ENCODE data around the gene COL1A1.

Gene COL1A1

GRCh38 chr17:50144845-50145531 lies 56.4 kb downstream of the COL1A1 start:
- H3K4me1 ChIP-seq (ENCODE audit: insufficient read depth, low read length) = peaks cover 33% of the 10 kb centered on the region
- H3K9me3 ChIP-seq (ENCODE audit: low read length) = no peaks in the 10 kb centered on the region
- H3K36me3 ChIP-seq (ENCODE audit: insufficient read depth, low read length) = peaks cover 43% of the 10 kb centered on the region
- H2AFZ ChIP-seq (ENCODE audit: low read depth, low read length) = no peak overlapping the region
- H3K4me3 ChIP-seq (ENCODE audit: low read length) = no peak overlapping the region
- H3K27me3 ChIP-seq (ENCODE audit: insufficient read depth, low read length) = no peaks in the 10 kb centered on the region

- Histone ChIP-seq H3K4me1 (ENCODE audit: insufficient read depth, low read length) (peaks cover 29% of the 10 kb centered on the region), H3K27me3 (ENCODE audit: insufficient read depth, low read length) (no peaks in the 10 kb centered on the region), H3K9me3 (ENCODE audit: low read length) (no peaks in the 10 kb centered on the region), H3K4me3 (ENCODE audit: low read length) (no peak overlapping the region), H2AFZ (ENCODE audit: low read depth, low read length) (no peak overlapping the region), H3K36me3 (ENCODE audit: insufficient read depth, low read length) (peaks cover 48% of the 10 kb centered on the region)
Observed at GRCh38 chr17:50144355-50144754, 57.1 kb downstream of the COL1A1 start.

- Histone ChIP-seq H3K4me1 (ENCODE audit: insufficient read depth, low read length) (peaks cover 23% of the 10 kb centered on the region), H3K27me3 (ENCODE audit: insufficient read depth, low read length) (no peaks in the 10 kb centered on the region), H3K9me3 (ENCODE audit: low read length) (no peaks in the 10 kb centered on the region), H3K4me3 (ENCODE audit: low read length) (no peak overlapping the region), H3K36me3 (ENCODE audit: insufficient read depth, low read length) (peaks cover 55% of the 10 kb centered on the region), H2AFZ (ENCODE audit: low read depth, low read length) (no peak overlapping the region)
Observed at GRCh38 chr17:50143461-50144176, 57.8 kb downstream of the COL1A1 start.

- no peaks in the 10 kb centered on the region for H3K9me3 ChIP-seq (ENCODE audit: low read length)
- no peak overlapping the region for H3K4me3 ChIP-seq (ENCODE audit: low read length)
- no peak overlapping the region for H2AFZ ChIP-seq (ENCODE audit: low read depth, low read length)
- H3K4me1 ChIP-seq (ENCODE audit: insufficient read depth, low read length) = peaks cover 5% of the 10 kb centered on the region
- no peaks in the 10 kb centered on the region for H3K27me3 ChIP-seq (ENCODE audit: insufficient read depth, low read length)
- H3K36me3 ChIP-seq (ENCODE audit: insufficient read depth, low read length) = peaks cover 72% of the 10 kb centered on the region
Observed at GRCh38 chr17:50141745-50142110, 59.7 kb downstream of the COL1A1 start.

- no peaks in the 10 kb centered on the region for H3K9me3 ChIP-seq (ENCODE audit: low read length)
- H3K36me3 ChIP-seq (ENCODE audit: insufficient read depth, low read length) = peaks cover 77% of the 10 kb centered on the region
- no peaks in the 10 kb centered on the region for H3K4me1 ChIP-seq (ENCODE audit: insufficient read depth, low read length)
- H3K4me3 ChIP-seq (ENCODE audit: low read length) = no peak overlapping the region
- no peak overlapping the region for H2AFZ ChIP-seq (ENCODE audit: low read depth, low read length)
- H3K27me3 ChIP-seq (ENCODE audit: insufficient read depth, low read length) = no peaks in the 10 kb centered on the region
Observed at GRCh38 chr17:50141026-50141744, 60.2 kb downstream of the COL1A1 start.

- H3K4me3 ChIP-seq (ENCODE audit: low read length) = no peak overlapping the region
- H3K36me3 ChIP-seq (ENCODE audit: insufficient read depth, low read length) = peaks cover 85% of the 10 kb centered on the region
- H3K27me3 ChIP-seq (ENCODE audit: insufficient read depth, low read length) = no peaks in the 10 kb centered on the region
- no peaks in the 10 kb centered on the region for H3K4me1 ChIP-seq (ENCODE audit: insufficient read depth, low read length)
- no peak overlapping the region for H2AFZ ChIP-seq (ENCODE audit: low read depth, low read length)
- H3K9me3 ChIP-seq (ENCODE audit: low read length) = no peaks in the 10 kb centered on the region
Observed at GRCh38 chr17:50139950-50140885, 61.2 kb downstream of the COL1A1 start.

GRCh38 chr17:50139185-50139783 lies 62.1 kb downstream of the COL1A1 start:
- no peak overlapping the region for H3K4me3 ChIP-seq (ENCODE audit: low read length)
- peaks cover 1% of the 10 kb centered on the region for H3K4me1 ChIP-seq (ENCODE audit: insufficient read depth, low read length)
- no peak overlapping the region for H2AFZ ChIP-seq (ENCODE audit: low read depth, low read length)
- no peaks in the 10 kb centered on the region for H3K27me3 ChIP-seq (ENCODE audit: insufficient read depth, low read length)
- H3K36me3 ChIP-seq (ENCODE audit: insufficient read depth, low read length) = peaks cover 83% of the 10 kb centered on the region
- H3K9me3 ChIP-seq (ENCODE audit: low read length) = no peaks in the 10 kb centered on the region

- peaks cover 62% of the 10 kb centered on the region for H3K36me3 ChIP-seq (ENCODE audit: insufficient read depth, low read length)
- H3K4me3 ChIP-seq (ENCODE audit: low read length) = no peak overlapping the region
- peaks cover 3% of the 10 kb centered on the region for H3K4me1 ChIP-seq (ENCODE audit: insufficient read depth, low read length)
- H3K9me3 ChIP-seq (ENCODE audit: low read length) = no peaks in the 10 kb centered on the region
- H3K27me3 ChIP-seq (ENCODE audit: insufficient read depth, low read length) = no peaks in the 10 kb centered on the region
- H2AFZ ChIP-seq (ENCODE audit: low read depth, low read length) = no peak overlapping the region
Observed at GRCh38 chr17:50137042-50137441, 64.4 kb downstream of the COL1A1 start.

GRCh38 chr17:50136096-50136687 lies 65.2 kb downstream of the COL1A1 start:
- no peaks in the 10 kb centered on the region for H3K27me3 ChIP-seq (ENCODE audit: insufficient read depth, low read length)
- H3K9me3 ChIP-seq (ENCODE audit: low read length) = no peaks in the 10 kb centered on the region
- H3K4me3 ChIP-seq (ENCODE audit: low read length) = no peak overlapping the region
- peaks cover 3% of the 10 kb centered on the region for H3K4me1 ChIP-seq (ENCODE audit: insufficient read depth, low read length)
- no peak overlapping the region for H2AFZ ChIP-seq (ENCODE audit: low read depth, low read length)
- peaks cover 56% of the 10 kb centered on the region for H3K36me3 ChIP-seq (ENCODE audit: insufficient read depth, low read length)

GRCh38 chr17:50135316-50136095 lies 65.9 kb downstream of the COL1A1 start:
- Histone ChIP-seq H3K4me3 (ENCODE audit: low read length) (no peak overlapping the region), H3K9me3 (ENCODE audit: low read length) (no peaks in the 10 kb centered on the region), H3K4me1 (ENCODE audit: insufficient read depth, low read length) (peaks cover 9% of the 10 kb centered on the region), H3K27me3 (ENCODE audit: insufficient read depth, low read length) (no peaks in the 10 kb centered on the region), H2AFZ (ENCODE audit: low read depth, low read length) (no peak overlapping the region), H3K36me3 (ENCODE audit: insufficient read depth, low read length) (peaks cover 50% of the 10 kb centered on the region)

- Histone ChIP-seq H3K36me3 (ENCODE audit: insufficient read depth, low read length) (peaks cover 42% of the 10 kb centered on the region), H3K4me1 (ENCODE audit: insufficient read depth, low read length) (peaks cover 9% of the 10 kb centered on the region), H3K27me3 (ENCODE audit: insufficient read depth, low read length) (no peaks in the 10 kb centered on the region), H3K9me3 (ENCODE audit: low read length) (no peaks in the 10 kb centered on the region), H2AFZ (ENCODE audit: low read depth, low read length) (no peak overlapping the region), H3K4me3 (ENCODE audit: low read length) (no peak overlapping the region)
Observed at GRCh38 chr17:50134206-50135110, 67.0 kb downstream of the COL1A1 start.

Data from neuron (in vitro differentiated cells).